GM23338 (cell line): Measurements from ENCODE around the gene TINCR. TPM values are rescaled to one million over a fixed set of nuclear protein-coding genes. Genes with fewer than 3 reads are reported as not detected.

ENCODE experiments used
- ATAC-seq: fragments of 200-7000 bp; cut with Tn5 transposase; 3 replicates; pipeline ENCODE4 v1.9.1; 2020
- DNase-seq: peaks from one replicate; pipeline ENCODE4 v3.0.0-alpha.2; 2015; ENCODE audit warnings: low spot score
- H2AFZ ChIP-seq: fragments of 200-600 bp; sonication (generic); 2 replicates; pipeline ENCODE4 v1.8.0; 2016; ENCODE audit warnings: antibody characterized with exemption, mild to moderate bottlenecking, moderate library complexity
- H3F3A ChIP-seq: fragments of 200-600 bp; sonication (generic); replicated peaks from 2 replicates; pipeline ENCODE4 v1.8.0; 2017; ENCODE audit warnings: antibody characterized with exemption, mixed run types, low read depth
- H3K27ac ChIP-seq: fragments of 200-600 bp; sonication (generic); 2 replicates; pipeline ENCODE4 v1.6.1; 2016; ENCODE audit warnings: low read depth
- H3K27me3 ChIP-seq: fragments of 200-600 bp; sonication (generic); 2 replicates; pipeline ENCODE4 v1.8.0; 2016; ENCODE audit warnings: mild to moderate bottlenecking, mixed run types, moderate library complexity; ENCODE audit not compliant: insufficient read depth
- H3K36me3 ChIP-seq: fragments of 200-600 bp; sonication (generic); 2 replicates; pipeline ENCODE4 v1.8.0; 2016; ENCODE audit warnings: mild to moderate bottlenecking; ENCODE audit not compliant: insufficient read depth
- H3K4me1 ChIP-seq: fragments of 200-600 bp; sonication (generic); 2 replicates; pipeline ENCODE4 v1.8.0; 2016; ENCODE audit warnings: mild to moderate bottlenecking, moderate library complexity; ENCODE audit not compliant: insufficient read depth
- H3K4me2 ChIP-seq: fragments of 200-600 bp; sonication (generic); 2 replicates; pipeline ENCODE4 v1.7.1; 2017; ENCODE audit warnings: mixed run types
- H3K4me3 ChIP-seq: fragments of 200-600 bp; sonication (generic); 2 replicates; pipeline ENCODE4 v1.6.1; 2016; ENCODE audit warnings: mixed run types
- H3K79me2 ChIP-seq: fragments of 200-600 bp; sonication (generic); replicated peaks from 2 replicates; pipeline ENCODE4 v1.8.0; 2017; ENCODE audit warnings: mild to moderate bottlenecking; ENCODE audit not compliant: insufficient read depth
- H3K9me2 ChIP-seq: fragments of 200-600 bp; sonication (generic); 2 replicates; pipeline ENCODE4 v1.8.0; 2017; ENCODE audit not compliant: insufficient read depth
- H4K20me1 ChIP-seq: fragments of 200-600 bp; sonication (generic); replicated peaks from 2 replicates; pipeline ENCODE4 v1.8.0; 2017; ENCODE audit warnings: mild to moderate bottlenecking; ENCODE audit not compliant: insufficient read depth
- H3K27ac Mint-ChIP-seq: 2 replicates; pipeline ENCODE4 v1.8.0; 2020; ENCODE audit warnings: inconsistent platforms, mild to moderate bottlenecking, moderate library complexity, mixed read lengths
- H3K27me3 Mint-ChIP-seq: 3 replicates; pipeline ENCODE4 v1.8.0; 2022; ENCODE audit warnings: low read depth, mild to moderate bottlenecking, moderate library complexity, mixed read lengths, inconsistent platforms; ENCODE audit not compliant: insufficient read depth, poor library complexity
- H3K36me3 Mint-ChIP-seq: 3 replicates; pipeline ENCODE4 v1.8.0; 2021; ENCODE audit warnings: low read depth, mild to moderate bottlenecking, inconsistent platforms, moderate library complexity, mixed read lengths
- H3K4me1 Mint-ChIP-seq: 3 replicates; pipeline ENCODE4 v1.8.0; 2020; ENCODE audit warnings: mild to moderate bottlenecking, inconsistent platforms, mixed read lengths
- H3K4me3 Mint-ChIP-seq: 3 replicates; pipeline ENCODE4 v1.8.0; 2021; ENCODE audit warnings: moderate library complexity, mild to moderate bottlenecking, inconsistent platforms, mixed read lengths
- H3K9me3 Mint-ChIP-seq: 3 replicates; pipeline ENCODE4 v1.8.0; 2020; ENCODE audit warnings: moderate library complexity, mild to moderate bottlenecking, inconsistent platforms, mixed read lengths
- CREB1 ChIP-seq: fragments of 250-450 bp; sonication (Bioruptor Pico); IDR thresholded peaks from 2 replicates; pipeline ENCODE4 v1.5.0; 2020; ENCODE audit warnings: low read depth, mild to moderate bottlenecking, moderate library complexity
- CTCF ChIP-seq, 2 experiments: fragments of 200-600 bp in 1 of 2; sonication (generic) in 1 of 2; conservative IDR thresholded peaks; 2 replicates each; pipeline versions ENCODE4 v1.5.1 to v1.6.1; 2016 to 2017; ENCODE audit warnings: antibody characterized with exemption in 2 of 2, low read depth in 2 of 2, mild to moderate bottlenecking in 2 of 2, moderate library complexity in 1 of 2
- ETS1 ChIP-seq: IDR thresholded peaks from 2 replicates; pipeline ENCODE4 v1.6.1; 2016; ENCODE audit warnings: antibody characterized with exemption
- EZH2 ChIP-seq: fragments of 200-600 bp; sonication (generic); IDR thresholded peaks from one replicate; pipeline ENCODE4 v1.8.0; 2017; ENCODE audit warnings: antibody characterized with exemption, mild to moderate bottlenecking, low read depth; ENCODE audit not compliant: unreplicated experiment
- EZH2phosphoT487 ChIP-seq: fragments of 200-600 bp; sonication (generic); IDR thresholded peaks from one replicate; pipeline ENCODE4 v1.8.1; 2018; ENCODE audit warnings: antibody characterized with exemption; ENCODE audit not compliant: unreplicated experiment
- JUNB ChIP-seq: IDR thresholded peaks from one replicate; pipeline ENCODE4 v1.6.1; 2016; ENCODE audit warnings: antibody characterized with exemption; ENCODE audit not compliant: unreplicated experiment
- NANOG ChIP-seq: IDR thresholded peaks from 2 replicates; pipeline ENCODE4 v1.6.1; 2016; ENCODE audit warnings: antibody characterized with exemption, borderline replicate concordance
- POLR2AphosphoS5 ChIP-seq: IDR thresholded peaks from 2 replicates; pipeline ENCODE4 v1.6.1; 2016; ENCODE audit warnings: antibody characterized with exemption, low read depth
- REST ChIP-seq: IDR thresholded peaks from one replicate; pipeline ENCODE4 v1.6.1; 2018; ENCODE audit warnings: antibody characterized with exemption; ENCODE audit not compliant: unreplicated experiment
- STAT1 ChIP-seq: IDR thresholded peaks from one replicate; pipeline ENCODE4 v1.6.1; 2016; ENCODE audit warnings: antibody characterized with exemption; ENCODE audit not compliant: unreplicated experiment
- ZNF114 ChIP-seq: fragments of 250-450 bp; sonication (Bioruptor Pico); IDR thresholded peaks from 2 replicates; pipeline ENCODE4 v1.5.0; 2020; ENCODE audit warnings: mild to moderate bottlenecking, moderate library complexity
- ZNF331 ChIP-seq: fragments of 250-450 bp; sonication (Bioruptor Pico); IDR thresholded peaks from 2 replicates; pipeline ENCODE4 v1.5.0; 2020; ENCODE audit warnings: low read depth, mild to moderate bottlenecking, moderate library complexity
- ZNF462 ChIP-seq: fragments of 250-450 bp; sonication (Bioruptor Pico); IDR thresholded peaks from 2 replicates; pipeline ENCODE4 v1.5.0; 2020; ENCODE audit warnings: mild to moderate bottlenecking, moderate library complexity
- polyA plus RNA-seq: library from polyadenylated mRNA; unstranded; fragments of >200 nt; fragmentation: Nextera tagmentation; extraction: Ambion mirVana; gene quantifications from 2 replicates; pipeline ENCODE4 v1.2.1, GENCODE V29; 2016
- total RNA-seq: library from RNA; depleted of rRNA; stranded (reverse); fragments of >200 nt; shearing (Covaris generic); gene quantifications from 2 replicates; pipeline ENCODE4 v1.2.3, GENCODE V29; 2014

TINCR gene
- total and polyA plus RNA-seq, 2 experiments from 2014 or later: 0.42 to 0.97 TPM

- H3K36me3 Mint-ChIP-seq: peaks cover 86% of the 10 kb centered on the region
These were observed 27.4 kb upstream of the TINCR start for GRCh38 chr19:5595129-5595528.

More at GRCh38 chr19:5595129-5595528, 27.4 kb upstream of the TINCR start:
- Mint-ChIP-seq H3K4me3 (no peak overlapping the region; the same call in 2 of the 3 replicates), H3K9me3 (no peaks in the 10 kb centered on the region), H3K27ac (no peak overlapping the region; the same call in 1 of the 2 replicates), H3K4me1 (no peaks in the 10 kb centered on the region), H3K27me3 (peaks cover 12% of the 10 kb centered on the region)
- Histone ChIP-seq H3K4me2 (no peak overlapping the region), H3K4me1 (no peaks in the 10 kb centered on the region), H3K9me2 (no peaks in the 10 kb centered on the region), H3K27me3 (no peaks in the 10 kb centered on the region), H2AFZ (no peak overlapping the region), H3F3A (0 out of 2 replicates have a peak, but pooled peaks cover 2% of the 10 kb centered on the region), H4K20me1 (peaks cover 12% of the 10 kb centered on the region), H3K36me3 (peaks cover 33% of the 10 kb centered on the region), H3K79me2 (0 out of 2 replicates have a peak, but pooled peaks cover 3% of the 10 kb centered on the region), H3K4me3 (no peak overlapping the region), H3K27ac (no peak overlapping the region)
- no peak for ATAC-seq
- TF ChIP-seq ZNF331 (CRISPR knock-in tag) (no peak), CTCF (conservative IDR thresholded peaks at IDR 0.05; ENCODE audit: low read depth in 2 of 2) (no peak), ETS1 (no peak), CREB1 (CRISPR knock-in tag) (no peak), ZNF462 (CRISPR knock-in tag) (no peak), STAT1 (no peak), NANOG (no peak), EZH2 (no peak), JUNB (no peak), REST (no peak), POLR2AphosphoS5 (no peak), ZNF114 (CRISPR knock-in tag) (no peak), EZH2phosphoT487 (no peak)
- DNase-seq: no peak
